AG04449 (cell line): ENCODE results near the gene CITED4.

Experiments used
- CTCF ChIA-PET: fragments of 350-600 bp; formaldehyde crosslinking; extraction: SDS; loops from one replicate; lab custom pipeline; 2021; ENCODE audit warnings: antibody characterized with exemption; lab: Yijun Ruan, JAX
- POLR2A ChIA-PET: fragments of 400-600, 350-600 bp; formaldehyde crosslinking; extraction: SDS; loops from one replicate; lab custom pipeline; 2020; ENCODE audit warnings: antibody characterized with exemption, inconsistent platforms; lab: Yijun Ruan, JAX
- DNase-seq: peaks from one replicate; pipeline ENCODE4 v3.0.0-alpha.2; 2010; ENCODE audit warnings: low read depth, low spot score
- H3K4me3 ChIP-seq: 2 replicates; pipeline ENCODE4 v1.5.1; 2011; ENCODE audit warnings: low read depth, mild to moderate bottlenecking, control low read depth, low read length
- TF ChIP-seq, protein P1 (sequence below): IDR thresholded peaks from one replicate; pipeline ENCODE4 v1.5.1; 2011; ENCODE audit warnings: mild to moderate bottlenecking, moderate library complexity, low read length, control low read depth, inconsistent platforms; ENCODE audit not compliant: insufficient read depth; ENCODE audit errors: missing control alignments

The CITED4 gene

DNA sequence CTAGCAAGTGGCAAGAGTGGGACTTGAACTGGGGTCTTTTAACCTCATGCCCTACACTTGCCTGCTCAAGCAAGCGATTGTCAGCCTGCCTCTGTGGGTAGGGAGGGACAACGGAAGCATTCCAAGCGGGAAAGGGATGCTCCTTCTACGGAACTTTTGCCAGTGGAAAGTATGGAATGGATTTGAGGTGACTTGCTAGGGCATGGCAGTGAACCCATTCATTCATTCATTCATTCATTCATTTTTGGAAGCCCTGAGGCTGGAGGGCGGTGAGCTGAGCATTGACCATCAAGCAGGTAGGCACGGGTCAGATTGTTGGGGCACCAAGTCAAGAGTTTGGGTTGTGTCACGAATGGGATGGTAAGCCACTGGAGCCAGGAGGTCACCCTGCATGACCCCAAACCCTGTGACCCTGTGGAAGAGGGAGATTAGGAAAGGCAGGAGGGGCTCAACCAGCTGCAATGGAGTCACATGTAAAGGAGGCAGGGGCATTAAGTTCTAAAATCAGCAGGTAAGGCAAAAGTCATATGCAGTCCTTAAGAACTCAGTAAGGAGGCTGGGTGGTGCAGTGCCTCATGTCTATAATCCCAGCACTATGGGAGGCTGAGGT lies 11.8 kb upstream of the CITED4 start:
- CTCF ChIA-PET: interaction anchor here (0.7 to 5.2 kb wide), 4 partner anchors 21 to 342 kb away, joined by 3 to 37 read pairs (median 4); no protein-coding TSS in a partner anchor
- DNase-seq: no peak
- POLR2A ChIA-PET: no interaction called here
- TF ChIP-seq, protein P1, sequence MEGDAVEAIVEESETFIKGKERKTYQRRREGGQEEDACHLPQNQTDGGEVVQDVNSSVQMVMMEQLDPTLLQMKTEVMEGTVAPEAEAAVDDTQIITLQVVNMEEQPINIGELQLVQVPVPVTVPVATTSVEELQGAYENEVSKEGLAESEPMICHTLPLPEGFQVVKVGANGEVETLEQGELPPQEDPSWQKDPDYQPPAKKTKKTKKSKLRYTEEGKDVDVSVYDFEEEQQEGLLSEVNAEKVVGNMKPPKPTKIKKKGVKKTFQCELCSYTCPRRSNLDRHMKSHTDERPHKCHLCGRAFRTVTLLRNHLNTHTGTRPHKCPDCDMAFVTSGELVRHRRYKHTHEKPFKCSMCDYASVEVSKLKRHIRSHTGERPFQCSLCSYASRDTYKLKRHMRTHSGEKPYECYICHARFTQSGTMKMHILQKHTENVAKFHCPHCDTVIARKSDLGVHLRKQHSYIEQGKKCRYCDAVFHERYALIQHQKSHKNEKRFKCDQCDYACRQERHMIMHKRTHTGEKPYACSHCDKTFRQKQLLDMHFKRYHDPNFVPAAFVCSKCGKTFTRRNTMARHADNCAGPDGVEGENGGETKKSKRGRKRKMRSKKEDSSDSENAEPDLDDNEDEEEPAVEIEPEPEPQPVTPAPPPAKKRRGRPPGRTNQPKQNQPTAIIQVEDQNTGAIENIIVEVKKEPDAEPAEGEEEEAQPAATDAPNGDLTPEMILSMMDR: no peak
- H3K4me3 ChIP-seq: no peak overlapping the region

DNA sequence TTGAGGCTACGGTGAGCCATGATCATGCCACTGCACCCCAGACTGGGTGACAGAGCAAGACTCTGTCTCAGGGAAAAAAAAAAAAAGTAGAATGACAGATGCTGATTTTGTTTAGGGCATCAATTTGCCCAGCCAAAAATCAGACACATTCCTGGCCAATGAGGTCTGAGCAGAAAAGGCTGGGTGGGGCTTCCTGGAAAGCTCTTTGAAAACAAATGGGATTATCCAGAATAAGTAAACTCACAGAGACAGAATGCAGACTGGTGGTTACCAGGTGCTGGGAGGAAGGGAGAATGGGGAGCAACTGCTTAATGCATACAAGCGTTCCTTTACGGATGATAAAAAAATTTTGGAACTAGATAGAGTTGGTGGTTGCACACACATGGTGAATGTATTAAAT lies 10.1 kb upstream of the CITED4 start:
- ChIA-PET CTCF (interaction anchor here (0.6 to 1.8 kb wide), 8 partner anchors 9 to 335 kb away, joined by 3 to 5 read pairs (median 3); no protein-coding TSS in a partner anchor), POLR2A (no interaction called here)
- DNase-seq: no peak
- TF ChIP-seq, protein P1: no peak
- H3K4me3 ChIP-seq: no peak overlapping the region

DNA sequence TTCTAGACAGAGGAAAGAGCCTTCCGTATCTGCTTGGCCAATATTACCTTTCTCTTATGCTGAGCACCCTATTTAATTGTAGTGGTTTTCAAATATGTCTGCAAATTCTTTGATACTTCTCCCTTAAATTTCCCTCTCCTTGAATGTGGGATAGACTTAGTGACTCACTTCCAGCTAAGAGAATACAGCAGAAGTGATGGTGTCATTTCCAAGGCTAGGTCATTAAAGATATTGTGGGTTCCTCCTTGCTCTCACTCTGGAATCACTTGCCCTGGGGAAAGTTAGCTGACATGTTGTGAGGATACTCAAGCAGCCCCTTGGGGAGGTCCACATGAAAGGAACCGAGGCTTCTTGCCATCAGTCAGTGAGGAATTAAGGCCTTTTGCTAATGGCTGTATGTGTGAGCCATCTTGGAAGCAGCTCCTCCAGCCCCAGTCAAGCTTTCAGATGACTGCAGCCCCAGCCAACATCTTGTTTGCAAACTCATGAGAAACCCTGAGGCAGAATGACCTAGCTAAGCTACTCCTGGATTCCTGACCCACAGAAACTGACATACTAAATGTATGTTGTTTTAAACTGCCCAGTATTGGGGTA lies 8.1 kb upstream of the CITED4 start:
- DNase-seq: no peak
- POLR2A ChIA-PET: no interaction called here
- CTCF ChIA-PET: interaction anchor here (1.0 to 31.0 kb wide), 3 partner anchors 10 to 76 kb away, joined by 3 to 987 read pairs (median 6); no protein-coding TSS in a partner anchor
- H3K4me3 ChIP-seq: no peak overlapping the region
- TF ChIP-seq, protein P1: no peak

DNA sequence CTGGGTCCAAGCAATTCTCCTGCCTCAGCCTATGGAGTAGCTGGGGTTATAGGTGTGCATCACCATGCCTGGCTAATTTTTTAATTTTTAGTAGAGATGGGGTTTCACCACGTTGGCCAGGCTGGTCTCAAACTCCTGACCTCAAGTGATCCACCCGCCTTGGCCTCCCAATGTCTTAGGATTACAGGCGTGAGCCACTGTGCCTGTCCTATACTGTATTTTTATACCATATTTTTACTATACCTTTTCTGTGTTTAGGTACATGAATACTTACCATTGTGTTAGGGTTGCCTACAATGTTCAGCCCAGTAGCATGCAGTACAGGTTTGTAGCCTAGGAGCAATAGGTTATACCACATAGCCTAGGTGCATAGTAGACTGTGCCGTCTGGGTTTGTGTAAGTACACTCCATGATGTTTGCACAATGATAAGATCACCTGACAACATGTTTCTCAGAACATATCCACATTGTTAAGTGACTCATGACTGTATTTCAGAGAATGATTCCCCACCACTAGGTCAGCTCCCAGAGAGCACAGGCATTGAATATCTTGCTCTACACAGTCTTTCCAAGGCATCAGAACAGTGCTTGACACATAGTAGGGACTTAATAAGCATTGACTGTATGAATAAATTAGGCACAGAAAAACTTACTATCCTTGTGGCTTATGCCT lies 6.0 kb upstream of the CITED4 start:
- H3K4me3 ChIP-seq: no peak overlapping the region
- TF ChIP-seq, protein P1: no peak
- ChIA-PET POLR2A (no interaction called here), CTCF (interaction anchor here (0.8 to 31.0 kb wide), 3 partner anchors 18 to 78 kb away, joined by 3 to 987 read pairs (median 9); no protein-coding TSS in a partner anchor)
- DNase-seq: peak; percentile 46

DNA sequence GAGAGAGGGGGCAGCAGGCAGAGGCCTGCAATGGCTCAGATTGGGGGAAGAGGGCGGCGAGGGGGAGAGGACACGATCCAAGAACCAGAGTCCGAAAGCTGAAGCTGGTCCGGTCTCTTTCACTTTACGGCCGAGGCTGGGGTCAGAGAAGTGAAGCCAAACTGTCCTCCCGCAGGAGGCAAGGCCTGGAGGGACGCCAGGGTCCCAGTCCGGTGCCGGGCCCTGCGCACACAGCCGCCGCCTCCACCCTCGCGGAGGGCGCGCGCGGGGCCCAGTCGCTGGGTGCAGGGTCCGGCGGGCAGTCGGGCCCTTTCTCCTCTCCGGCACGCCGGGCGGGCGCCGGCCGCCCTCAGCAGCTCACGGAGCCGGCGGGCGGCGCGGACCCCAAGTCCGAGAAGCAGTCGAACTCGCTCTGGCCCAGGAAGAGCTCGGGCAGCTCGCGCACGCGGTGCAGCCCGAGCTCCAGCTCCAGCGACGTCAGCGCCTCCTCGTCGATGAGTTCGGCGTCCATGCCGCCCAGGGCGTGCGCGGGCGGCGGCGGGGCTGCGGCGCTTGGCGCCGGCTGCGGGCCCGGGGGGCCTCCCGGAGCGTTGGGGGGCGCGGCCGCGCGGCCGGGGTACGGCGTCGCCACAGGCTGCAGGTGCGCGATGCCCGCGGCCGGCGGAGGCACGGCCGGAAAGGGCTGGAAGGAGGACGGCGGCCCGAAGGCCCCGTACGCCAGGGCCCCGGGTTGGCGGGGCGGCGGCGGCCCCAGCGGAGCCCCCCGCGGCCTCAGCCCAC lies 749 bp downstream of the CITED4 start:
- ChIA-PET POLR2A (interaction anchor here (1.0 to 1.1 kb wide), 2 partner anchors 12 to 87 kb away, joined by 3 to 4 read pairs; no protein-coding TSS in a partner anchor), CTCF (interaction anchor here (0.8 to 31.0 kb wide), 6 partner anchors 8 to 85 kb away, joined by 4 to 987 read pairs (median 10); no protein-coding TSS in a partner anchor)
- peak overlapping the region; percentile 66 for H3K4me3 ChIP-seq
- TF ChIP-seq, protein P1: no peak
- no peak for DNase-seq
